ENCODE measurements around the gene UBE2L3. TPM values are rescaled to one million over a fixed set of nuclear protein-coding genes. Genes with fewer than 3 reads are reported as not detected.
A peak's percentile ranks its signal among the peaks of the same experiment; 100 is the strongest.

The UBE2L3 gene
- total RNA-seq, 1 donor from 2014 or later = 45.1 TPM

GRCh38 chr22:21650280-21650679 is 82.8 kb downstream of the UBE2L3 start:
- no peak for DNase-seq (ENCODE audit: low spot score in 2 of 2, unreplicated experiment in 2 of 2)

GRCh38 chr22:21650823-21651520 is 83.5 kb downstream of the UBE2L3 start:
- H3K4me3 Mint-ChIP-seq = peak overlapping the region; percentile 93
- DNase-seq (ENCODE audit: low spot score in 2 of 2, unreplicated experiment in 2 of 2) = no peak
- H3K27ac Mint-ChIP-seq = peak overlapping the region; percentile 97
- no peak for TF ChIP-seq CTCF (IDR thresholded peaks at IDR 0.05; ENCODE audit: unreplicated experiment)
- peaks cover 12% of the 10 kb centered on the region for H3K4me1 Mint-ChIP-seq
- no peaks in the 10 kb centered on the region for H3K9me3 Mint-ChIP-seq
- H3K27me3 Mint-ChIP-seq (ENCODE audit: low read depth) = no peaks in the 10 kb centered on the region
- H3K36me3 Mint-ChIP-seq = peaks cover 5% of the 10 kb centered on the region

More at GRCh38 chr22:21650280-21650679, 82.8 kb downstream of the UBE2L3 start:
- Mint-ChIP-seq H3K9me3 (no peaks in the 10 kb centered on the region), H3K27me3 (ENCODE audit: low read depth) (no peaks in the 10 kb centered on the region), H3K27ac (no peak overlapping the region), H3K4me3 (peak overlapping the region; percentile 93), H3K4me1 (peaks cover 12% of the 10 kb centered on the region), H3K36me3 (peaks cover 5% of the 10 kb centered on the region)
- TF ChIP-seq CTCF (IDR thresholded peaks at IDR 0.05; ENCODE audit: unreplicated experiment) = no peak

GRCh38 chr22:21651521-21652009 is 84.1 kb downstream of the UBE2L3 start:
- TF ChIP-seq CTCF (IDR thresholded peaks at IDR 0.05; ENCODE audit: unreplicated experiment) = no peak
- H3K4me3 Mint-ChIP-seq = peak overlapping the region; percentile 93
- H3K27ac Mint-ChIP-seq = peak overlapping the region; percentile 97
- no peaks in the 10 kb centered on the region for H3K9me3 Mint-ChIP-seq
- no peaks in the 10 kb centered on the region for H3K27me3 Mint-ChIP-seq (ENCODE audit: low read depth)
- peaks cover 14% of the 10 kb centered on the region for H3K4me1 Mint-ChIP-seq
- peaks cover 4% of the 10 kb centered on the region for H3K36me3 Mint-ChIP-seq
- DNase-seq (ENCODE audit: low spot score in 2 of 2, unreplicated experiment in 2 of 2) = no peak

GRCh38 chr22:21652010-21652546 is 84.6 kb downstream of the UBE2L3 start:
- peak; percentile 79 to 90 for DNase-seq (ENCODE audit: low spot score in 2 of 2, unreplicated experiment in 2 of 2)
- peaks cover 2% of the 10 kb centered on the region for H3K36me3 Mint-ChIP-seq
- peaks cover 2% of the 10 kb centered on the region for H3K27me3 Mint-ChIP-seq (ENCODE audit: low read depth)
- no peak for TF ChIP-seq CTCF (IDR thresholded peaks at IDR 0.05; ENCODE audit: unreplicated experiment)
- peak overlapping the region; percentile 93 for H3K4me3 Mint-ChIP-seq
- no peaks in the 10 kb centered on the region for H3K9me3 Mint-ChIP-seq
- H3K27ac Mint-ChIP-seq = peak overlapping the region; percentile 97
- peaks cover 18% of the 10 kb centered on the region for H3K4me1 Mint-ChIP-seq

- peak overlapping the region; percentile 93 for H3K4me3 Mint-ChIP-seq
- TF ChIP-seq CTCF (IDR thresholded peaks at IDR 0.05; ENCODE audit: unreplicated experiment) = no peak
- no peaks in the 10 kb centered on the region for H3K9me3 Mint-ChIP-seq
- peaks cover 2% of the 10 kb centered on the region for H3K36me3 Mint-ChIP-seq
- peaks cover 4% of the 10 kb centered on the region for H3K27me3 Mint-ChIP-seq (ENCODE audit: low read depth)
- H3K4me1 Mint-ChIP-seq = peaks cover 20% of the 10 kb centered on the region
- DNase-seq (ENCODE audit: low spot score in 2 of 2, unreplicated experiment in 2 of 2) = no peak
- H3K27ac Mint-ChIP-seq = no peak overlapping the region
Measured at GRCh38 chr22:21652547-21653545, 85.3 kb downstream of the UBE2L3 start.

Measured in mesothelial cell of epicardium (in vitro differentiated cells).